BJ (cell line): ENCODE data around the gene PICALM. TPM values are rescaled to one million over a fixed set of nuclear protein-coding genes. Genes with fewer than 3 reads are reported as not detected.

Source experiments
- CTCF ChIA-PET: fragments of 350-600 bp; formaldehyde crosslinking; extraction: SDS; loops from one replicate; lab custom pipeline; 2021; ENCODE audit warnings: antibody characterized with exemption, inconsistent platforms; lab: Yijun Ruan, JAX
- POLR2A ChIA-PET: fragments of 300-600 bp; sonication (Branson Sonifier 250); formaldehyde crosslinking; extraction: SDS; loops from one replicate; lab custom pipeline; 2021; ENCODE audit warnings: antibody characterized with exemption; lab: Charles Lee
- DNase-seq: peaks from one replicate; pipeline ENCODE4 v3.0.0-alpha.2; 2011; ENCODE audit warnings: low read depth
- H3K27me3 ChIP-seq: 2 replicates; pipeline ENCODE4 v1.6.0; 2011; ENCODE audit warnings: low read length; ENCODE audit not compliant: control insufficient read depth, insufficient read depth
- H3K36me3 ChIP-seq: 2 replicates; pipeline ENCODE4 v1.5.1; 2011; ENCODE audit warnings: low read length; ENCODE audit not compliant: control insufficient read depth, insufficient read depth
- H3K4me3 ChIP-seq: 2 replicates; pipeline ENCODE4 v1.5.1; 2011; ENCODE audit warnings: low read depth, mild to moderate bottlenecking, control low read depth, low read length
- CTCF ChIP-seq: IDR thresholded peaks from 2 replicates; pipeline ENCODE4 v1.5.1; 2011; ENCODE audit warnings: low read depth, mild to moderate bottlenecking, control low read depth, inconsistent platforms, low read length, moderate library complexity; ENCODE audit not compliant: insufficient read depth
- polyA plus RNA-seq: library from polyadenylated mRNA; depleted of rRNA; stranded (reverse); fragments of >200 nt; gene quantifications from 2 replicates; pipeline ENCODE4 v1.2.3, GENCODE V29; 2011

PICALM gene
- polyA plus RNA-seq, 1 experiment, result 215 TPM

DNA sequence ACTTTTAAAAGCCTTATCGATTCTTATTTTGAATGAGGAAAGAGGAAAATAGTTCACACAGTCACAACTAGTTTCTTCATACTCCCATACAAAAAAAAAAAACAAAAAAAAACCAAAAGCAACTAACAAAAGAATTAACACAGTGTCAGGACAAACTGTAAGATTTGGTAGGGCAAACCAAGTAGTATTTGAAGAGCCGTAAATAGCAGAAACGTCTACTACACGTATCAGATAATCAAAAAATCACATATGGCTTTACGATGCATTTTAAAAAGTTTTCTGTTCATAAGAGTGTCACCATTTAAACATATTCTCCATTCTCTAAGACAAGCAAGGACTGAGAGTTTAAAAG is 2.3 kb downstream of the PICALM start:
- ChIA-PET POLR2A (no interaction called here), CTCF (interaction anchor here (3.3 to 3.6 kb wide), 2 partner anchors 25 to 127 kb away, joined by 12 to 15 read pairs; no protein-coding TSS in a partner anchor)
- Histone ChIP-seq H3K27me3 (no peaks in the 10 kb centered on the region), H3K36me3 (no peaks in the 10 kb centered on the region), H3K4me3 (peak overlapping the region; percentile 62)
- no peak for DNase-seq
- TF ChIP-seq CTCF, result no peak

GRCh38 chr11:86066033-86066432 is 2.9 kb downstream of the PICALM start:
- no peaks in the 10 kb centered on the region for H3K27me3 ChIP-seq
- peak overlapping the region; percentile 62 for H3K4me3 ChIP-seq
- no peak for DNase-seq
- TF ChIP-seq CTCF, result no peak
- H3K36me3 ChIP-seq, result no peaks in the 10 kb centered on the region
- POLR2A ChIA-PET, result no interaction called here
- CTCF ChIA-PET, result interaction anchor here (3.3 to 3.6 kb wide), 2 partner anchors 25 to 128 kb away, joined by 12 to 15 read pairs; no protein-coding TSS in a partner anchor

- TF ChIP-seq CTCF, result no peak
- Histone ChIP-seq H3K27me3 (no peaks in the 10 kb centered on the region), H3K36me3 (no peaks in the 10 kb centered on the region), H3K4me3 (no peak overlapping the region)
- ChIA-PET POLR2A (no interaction called here), CTCF (interaction anchor here (3.6 kb wide), 1 partner anchor 23 kb away, joined by 12 read pairs; no protein-coding TSS in a partner anchor)
- no peak for DNase-seq
These were observed 4.6 kb downstream of the PICALM start for GRCh38 chr11:86064220-86064803.

- Histone ChIP-seq H3K36me3 (no peaks in the 10 kb centered on the region), H3K27me3 (no peaks in the 10 kb centered on the region), H3K4me3 (no peak overlapping the region)
- ChIA-PET CTCF (interaction anchor here (3.6 kb wide), 1 partner anchor 22 kb away, joined by 12 read pairs; no protein-coding TSS in a partner anchor), POLR2A (no interaction called here)
- TF ChIP-seq CTCF, result no peak
- no peak for DNase-seq
These were observed 5.3 kb downstream of the PICALM start for GRCh38 chr11:86063536-86063935.

DNA sequence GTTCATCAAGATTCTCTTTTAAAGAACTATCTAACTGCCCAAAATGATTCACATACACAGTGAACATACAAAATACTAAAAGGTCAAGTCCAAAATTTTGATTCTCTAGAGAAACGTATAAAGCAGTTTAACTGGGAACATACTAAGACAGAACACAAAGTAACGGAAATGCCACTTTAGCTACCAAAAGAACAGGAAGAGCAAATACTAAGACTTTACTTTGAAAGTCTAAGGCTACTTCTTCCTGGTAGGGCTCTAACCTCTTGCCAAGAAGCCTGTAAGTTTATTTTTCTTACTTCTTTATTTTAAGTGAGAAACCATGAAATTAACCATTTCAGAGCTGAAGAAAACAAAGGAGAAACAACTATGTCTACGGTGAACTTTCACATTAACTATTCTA is 6.2 kb downstream of the PICALM start:
- Histone ChIP-seq H3K4me3 (no peak overlapping the region), H3K36me3 (no peaks in the 10 kb centered on the region), H3K27me3 (no peaks in the 10 kb centered on the region)
- POLR2A ChIA-PET, result no interaction called here
- CTCF ChIA-PET, result interaction anchor here (1.8 kb wide), 1 partner anchor 11 kb away, joined by 5 read pairs; no protein-coding TSS in a partner anchor
- DNase-seq, result no peak
- no peak for TF ChIP-seq CTCF
